Astrocyte of the spinal cord (primary cell): ENCODE measurements around the gene MRO.

Source experiments
- DNase-seq: peaks from one replicate; pipeline ENCODE4 v3.0.0; 2011; ENCODE audit warnings: low read depth, low spot score
- H3K4me3 ChIP-seq: 2 replicates; pipeline ENCODE4 v1.5.1; 2011; ENCODE audit warnings: low read depth, mild to moderate bottlenecking, low read length, moderate library complexity
- in situ Hi-C: cut with HindIII; loops from 2 replicates; pipeline ENCODE4 v1.10.0; 2017; ENCODE audit warnings: low sequenced_read_pairs
- TF ChIP-seq, protein P1 (sequence below): IDR thresholded peaks from 2 replicates; pipeline ENCODE4 v1.5.1; 2012; ENCODE audit warnings: low read depth, mild to moderate bottlenecking, low read length, inconsistent platforms

MRO gene

GRCh38 chr18:50814395-50814794, 5.4 kb downstream of the MRO start:
- no peak for DNase-seq
- in situ Hi-C loops: no loop called here
- TF ChIP-seq, protein P1, sequence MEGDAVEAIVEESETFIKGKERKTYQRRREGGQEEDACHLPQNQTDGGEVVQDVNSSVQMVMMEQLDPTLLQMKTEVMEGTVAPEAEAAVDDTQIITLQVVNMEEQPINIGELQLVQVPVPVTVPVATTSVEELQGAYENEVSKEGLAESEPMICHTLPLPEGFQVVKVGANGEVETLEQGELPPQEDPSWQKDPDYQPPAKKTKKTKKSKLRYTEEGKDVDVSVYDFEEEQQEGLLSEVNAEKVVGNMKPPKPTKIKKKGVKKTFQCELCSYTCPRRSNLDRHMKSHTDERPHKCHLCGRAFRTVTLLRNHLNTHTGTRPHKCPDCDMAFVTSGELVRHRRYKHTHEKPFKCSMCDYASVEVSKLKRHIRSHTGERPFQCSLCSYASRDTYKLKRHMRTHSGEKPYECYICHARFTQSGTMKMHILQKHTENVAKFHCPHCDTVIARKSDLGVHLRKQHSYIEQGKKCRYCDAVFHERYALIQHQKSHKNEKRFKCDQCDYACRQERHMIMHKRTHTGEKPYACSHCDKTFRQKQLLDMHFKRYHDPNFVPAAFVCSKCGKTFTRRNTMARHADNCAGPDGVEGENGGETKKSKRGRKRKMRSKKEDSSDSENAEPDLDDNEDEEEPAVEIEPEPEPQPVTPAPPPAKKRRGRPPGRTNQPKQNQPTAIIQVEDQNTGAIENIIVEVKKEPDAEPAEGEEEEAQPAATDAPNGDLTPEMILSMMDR: no peak
- no peak overlapping the region for H3K4me3 ChIP-seq

DNA sequence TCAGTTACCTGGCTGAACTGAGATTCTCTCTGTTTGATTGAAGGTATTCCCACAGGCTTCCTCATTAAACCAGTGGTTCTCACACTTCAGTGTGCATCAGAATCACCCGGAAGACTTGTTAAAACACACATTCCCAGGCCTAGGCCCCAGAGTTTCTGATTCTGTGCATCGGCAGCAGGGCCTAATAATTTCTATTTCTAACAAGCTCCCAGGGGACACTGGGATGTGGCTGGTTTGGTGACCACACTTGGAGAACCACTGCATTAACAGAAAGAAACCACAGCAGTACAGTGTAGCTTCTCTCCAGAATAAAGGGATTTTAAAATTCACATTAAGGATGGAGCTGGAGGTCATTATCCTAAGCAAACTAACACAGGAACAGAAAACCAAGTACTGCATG, 6.5 kb downstream of the MRO start:
- TF ChIP-seq, protein P1: no peak
- in situ Hi-C loops: no loop called here
- DNase-seq: no peak
- H3K4me3 ChIP-seq: no peak overlapping the region

GRCh38 chr18:50812834-50813233, 7.0 kb downstream of the MRO start:
- TF ChIP-seq, protein P1: no peak
- no peak overlapping the region for H3K4me3 ChIP-seq
- DNase-seq: no peak
- in situ Hi-C loops: no loop called here

GRCh38 chr18:50807176-50807575, 12.6 kb downstream of the MRO start:
- TF ChIP-seq, protein P1: no peak
- DNase-seq: no peak
- in situ Hi-C loops: no loop called here
- no peak overlapping the region for H3K4me3 ChIP-seq

DNA sequence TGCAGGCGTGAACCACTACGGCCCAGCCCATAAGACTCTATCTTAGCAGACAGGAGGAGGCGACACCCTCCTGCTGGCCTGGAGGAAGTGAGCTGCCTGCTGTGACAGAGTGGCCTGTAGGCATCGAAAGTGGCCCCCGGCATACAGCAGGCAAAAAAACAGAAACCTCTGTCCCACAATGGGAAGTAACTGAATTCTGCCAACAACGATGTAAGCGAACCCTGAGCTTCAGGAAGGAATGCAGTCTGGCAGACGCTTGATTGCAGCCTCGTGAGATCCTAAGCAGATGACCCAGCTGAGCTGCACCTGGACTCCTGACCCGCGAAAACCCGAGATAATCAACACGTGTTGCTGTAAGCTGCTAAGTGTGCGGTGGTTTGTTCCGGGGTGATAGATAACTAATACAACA, 13.6 kb downstream of the MRO start:
- in situ Hi-C loops: no loop called here
- no peak for DNase-seq
- TF ChIP-seq, protein P1: no peak
- no peak overlapping the region for H3K4me3 ChIP-seq

GRCh38 chr18:50805732-50806131, 14.1 kb downstream of the MRO start:
- no peak overlapping the region for H3K4me3 ChIP-seq
- in situ Hi-C loops: no loop called here
- no peak for DNase-seq
- TF ChIP-seq, protein P1: no peak

DNA sequence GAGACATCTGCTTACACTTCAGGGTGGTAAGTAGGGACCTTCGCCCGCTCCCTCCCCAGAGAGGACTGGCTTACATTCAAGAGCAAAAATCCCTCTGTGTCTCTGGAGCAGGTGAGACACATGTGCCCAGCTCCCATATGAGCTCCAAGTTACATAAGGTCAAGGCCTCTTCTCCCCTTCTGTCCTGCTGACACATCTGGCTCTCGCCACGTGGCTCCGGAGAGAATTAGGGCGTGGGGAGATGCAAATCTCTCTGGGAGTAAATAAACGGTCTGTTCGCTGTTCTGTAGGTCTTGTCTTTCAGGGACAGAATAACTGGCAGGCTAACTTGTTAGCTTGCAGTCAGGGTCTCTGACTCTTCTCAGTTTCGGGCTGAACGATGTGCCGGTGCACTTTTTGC, 16.2 kb downstream of the MRO start:
- no peak for DNase-seq
- in situ Hi-C loops: no loop called here
- TF ChIP-seq, protein P1: no peak
- H3K4me3 ChIP-seq: no peak overlapping the region
